Measurements from ENCODE around the gene NAALADL1.

- TF ChIP-seq SMC3 (IDR thresholded peaks at IDR 0.05; ENCODE audit: low read depth, low read length) (no peak), CTCF (conservative IDR thresholded peaks at IDR 0.05; ENCODE audit: low read depth, low read length) (no peak), POLR2A (IDR thresholded peaks at IDR 0.05; ENCODE audit: low read depth, low read length) (no peak), MAFK (IDR thresholded peaks at IDR 0.05; ENCODE audit: low read depth, low read length) (no peak), USF2 (IDR thresholded peaks at IDR 0.05; ENCODE audit: low read depth, low read length) (no peak), RFX5 (IDR thresholded peaks at IDR 0.05; ENCODE audit: low read depth, low read length) (no peak), RAD21 (IDR thresholded peaks at IDR 0.05; ENCODE audit: low read length) (no peak), RCOR1 (IDR thresholded peaks at IDR 0.05; ENCODE audit: insufficient replicate concordance, low read length) (no peak), FOS (IDR thresholded peaks at IDR 0.05; ENCODE audit: low read depth, low read length) (no peak), MXI1 (IDR thresholded peaks at IDR 0.05; ENCODE audit: borderline replicate concordance, low read depth, low read length) (no peak), CEBPB (IDR thresholded peaks at IDR 0.05; ENCODE audit: low read depth, low read length) (no peak), NFE2L2 (IDR thresholded peaks at IDR 0.05; ENCODE audit: low read depth, low read length) (no peak)
Measured at GRCh38 chr11:65107078-65107477, 48.7 kb upstream of the NAALADL1 start.
